Esophagus muscularis mucosa (tissue), 4 donors: ENCODE measurements around the gene MBL2. TPM values are rescaled to one million over a fixed set of nuclear protein-coding genes. Genes with fewer than 3 reads are reported as not detected.

Experiments
- DNase-seq: peaks from one replicate; pipeline ENCODE4 v3.0.0-alpha.2; 2017; ENCODE audit errors: extremely low spot score
- H3K27ac ChIP-seq, 4 donors: fragments of 200-600 bp; sonication (generic); replicated peaks in 1 of 4; 1 replicate in 3 of 4; 2 replicates in 1 of 4; pipeline ENCODE4 v1.5.1; 2016 to 2019; ENCODE audit warnings: mild to moderate bottlenecking in 1 of 4
- H3K27me3 ChIP-seq, 4 donors: fragments of 200-600 bp; sonication (generic); one replicate each; pipeline versions ENCODE4 v1.5.1 to v1.6.0; 2016 to 2019
- H3K36me3 ChIP-seq, 4 donors: fragments of 200-600 bp; sonication (generic); one replicate each; pipeline ENCODE4 v1.5.1; 2016 to 2019
- H3K4me1 ChIP-seq, 4 donors: fragments of 200-600 bp; sonication (generic); one replicate each; pipeline ENCODE4 v1.5.1; 2016 to 2019
- H3K4me3 ChIP-seq, 4 donors: fragments of 200-600 bp; sonication (generic); 1 replicate in 2 of 4; 2 replicates in 2 of 4; pipeline ENCODE4 v1.5.1; 2016 to 2019; ENCODE audit warnings: mild to moderate bottlenecking in 4 of 4, moderate library complexity in 1 of 4
- H3K9me3 ChIP-seq, 4 donors: fragments of 200-600 bp; sonication (generic); 1 replicate in 3 of 4; 2 replicates in 1 of 4; pipeline ENCODE4 v1.5.1; 2016 to 2019
- CTCF ChIP-seq, 3 experiments: fragments of 200-600 bp in 2 of 3; fragments of 450-650 bp in 1 of 3; sonication (generic) in 2 of 3; IDR thresholded peaks; one replicate each; pipeline ENCODE4 v1.5.1; 2017 to 2019; ENCODE audit warnings: antibody characterized with exemption in 3 of 3, mild to moderate bottlenecking in 2 of 3, moderate library complexity in 1 of 3
- EP300 ChIP-seq: sonication (generic); formaldehyde crosslinking; IDR thresholded peaks from one replicate; pipeline ENCODE4 v1.6.1; 2017; ENCODE audit warnings: antibody characterized with exemption
- POLR2A ChIP-seq: fragments of 450-650 bp; IDR thresholded peaks from one replicate; pipeline ENCODE4 v1.6.1; 2017; ENCODE audit warnings: antibody characterized with exemption, moderate library complexity, mild to moderate bottlenecking, low read depth
- POLR2AphosphoS5 ChIP-seq, 2 donors: sonication (generic); formaldehyde crosslinking; IDR thresholded peaks; one replicate each; pipeline ENCODE4 v1.6.1; 2017; ENCODE audit warnings: antibody characterized with exemption in 2 of 2
- WGBS: methylation state at CpG from one replicate; pipeline ENCODE4 v1.1.5; 2018; 5-methylcytosine and 5-hydroxymethylcytosine counted together
- intact Hi-C: fragments of 100-400 bp; cut with DNase I; formaldehyde crosslinking; loops from one replicate; pipeline ENCODE4 v1.15.1; 2023
- total RNA-seq, 4 donors: library from RNA; depleted of rRNA; stranded (reverse); fragments of >200 nt; gene quantifications; one replicate each; pipeline versions ENCODE4 v1.1.0 to v1.2.1, GENCODE V29; 2016

The MBL2 gene
- total RNA-seq, 4 donors from 2014 or later, result 0.06 TPM; not detected in 3

- Histone ChIP-seq H3K27ac (no peak overlapping the region), H3K4me3 (no peak overlapping the region), H3K9me3 (no peaks in the 10 kb centered on the region), H3K4me1 (no peaks in the 10 kb centered on the region), H3K36me3 (no peaks in the 10 kb centered on the region), H3K27me3 (no peaks in the 10 kb centered on the region)
- TF ChIP-seq CTCF (IDR thresholded peaks at IDR 0.05) (no peak), POLR2AphosphoS5 (IDR thresholded peaks at IDR 0.05) (no peak), POLR2A (no peak), EP300 (no peak)
- intact Hi-C loops, result no loop called here
- DNase-seq, result peak; percentile 64
- 84% methylated on average over 3 of the region's 3 CpGs for WGBS
Observed at GRCh38 chr10:52752801-52753445, 19.7 kb downstream of the MBL2 start.

- no peak overlapping the region for H3K4me3 ChIP-seq
- no peaks in the 10 kb centered on the region for H3K27me3 ChIP-seq
- no peaks in the 10 kb centered on the region for H3K9me3 ChIP-seq
- H3K27ac ChIP-seq, result no peak overlapping the region
- no peaks in the 10 kb centered on the region for H3K4me1 ChIP-seq
- peak; percentile 85 for DNase-seq
- TF ChIP-seq CTCF (IDR thresholded peaks at IDR 0.05) (no peak), POLR2AphosphoS5 (IDR thresholded peaks at IDR 0.05) (no peak), EP300 (no peak), POLR2A (no peak)
- intact Hi-C loops, result no loop called here
- WGBS, result 76% methylated on average over 1 of the region's 1 CpG
- no peaks in the 10 kb centered on the region for H3K36me3 ChIP-seq
Observed at GRCh38 chr10:52752261-52752660, 20.3 kb downstream of the MBL2 start.

GRCh38 chr10:52751337-52751736 lies 21.2 kb downstream of the MBL2 start:
- Histone ChIP-seq H3K9me3 (no peaks in the 10 kb centered on the region), H3K27me3 (no peaks in the 10 kb centered on the region), H3K36me3 (no peaks in the 10 kb centered on the region), H3K4me1 (no peaks in the 10 kb centered on the region), H3K27ac (no peak overlapping the region), H3K4me3 (no peak overlapping the region)
- 90% methylated on average over 2 of the region's 2 CpGs for WGBS
- no peak for TF ChIP-seq EP300
- no peak for TF ChIP-seq POLR2AphosphoS5 (IDR thresholded peaks at IDR 0.05)
- no peak for TF ChIP-seq CTCF (IDR thresholded peaks at IDR 0.05)
- no peak for TF ChIP-seq POLR2A
- DNase-seq, result peak; percentile 57
- intact Hi-C loops, result no loop called here

GRCh38 chr10:52750629-52751028 lies 22.0 kb downstream of the MBL2 start:
- Histone ChIP-seq H3K4me1 (no peaks in the 10 kb centered on the region), H3K36me3 (no peaks in the 10 kb centered on the region), H3K4me3 (no peak overlapping the region), H3K9me3 (no peaks in the 10 kb centered on the region), H3K27me3 (no peaks in the 10 kb centered on the region), H3K27ac (no peak overlapping the region)
- 67% methylated on average over 1 of the region's 1 CpG for WGBS
- TF ChIP-seq CTCF (IDR thresholded peaks at IDR 0.05) (no peak), EP300 (no peak)
- intact Hi-C loops, result no loop called here
- peak; percentile 80 for DNase-seq

GRCh38 chr10:52747694-52748093 lies 24.9 kb downstream of the MBL2 start:
- H3K9me3 ChIP-seq, result no peaks in the 10 kb centered on the region
- no peak overlapping the region for H3K4me3 ChIP-seq
- no peaks in the 10 kb centered on the region for H3K27me3 ChIP-seq
- no peak overlapping the region for H3K27ac ChIP-seq
- WGBS, result 95% methylated on average over 4 of the region's 4 CpGs
- no peaks in the 10 kb centered on the region for H3K36me3 ChIP-seq
- intact Hi-C loops, result no loop called here
- peak; percentile 81 for DNase-seq
- TF ChIP-seq CTCF (IDR thresholded peaks at IDR 0.05) (no peak), POLR2A (no peak), POLR2AphosphoS5 (IDR thresholded peaks at IDR 0.05) (no peak), EP300 (no peak)
- H3K4me1 ChIP-seq, result no peaks in the 10 kb centered on the region
